ENCODE measurements around the gene CCL26.
A peak's percentile ranks its signal among the peaks of the same experiment; 100 is the strongest.
"Not testable (repeated sequence)": the region's sequence is repeated elsewhere in the genome, so short reads cannot be mapped to it uniquely, and the experiment has no call there.

CCL26 gene

GRCh38 chr7:75738975-75739795, 32.8 kb downstream of the CCL26 start:
- peak; percentile 98 for DNase-seq

- peak; percentile 84 for DNase-seq
Measured at GRCh38 chr7:75738604-75738974, 33.4 kb downstream of the CCL26 start, which contains the start of gene HIP1. Gene HIP1 (minus strand): TSS chr7:75738941. CDS start chr7:75738920, 21 bp downstream.

GRCh38 chr7:75737856-75738603, 34.0 kb downstream of the CCL26 start:
- peak; percentile 19 for DNase-seq

- DNase-seq, result no peak
Measured at GRCh38 chr7:75735581-75736350, 36.2 kb downstream of the CCL26 start.

- DNase-seq, result no peak
Measured at GRCh38 chr7:75734586-75735458, 37.2 kb downstream of the CCL26 start.

- no peak for DNase-seq
Measured at GRCh38 chr7:75732764-75733630, 39.0 kb downstream of the CCL26 start.

- no peak for DNase-seq
Measured at GRCh38 chr7:75732016-75732521, 39.9 kb downstream of the CCL26 start.

- no peak for DNase-seq
Measured at GRCh38 chr7:75729851-75730274, 42.1 kb downstream of the CCL26 start.

- DNase-seq, result no peak
Measured at GRCh38 chr7:75727881-75728593, 44.0 kb downstream of the CCL26 start.

- not testable (repeated sequence) for DNase-seq
Measured at GRCh38 chr7:75727351-75727750, 44.7 kb downstream of the CCL26 start.

GRCh38 chr7:75725306-75725705, 46.7 kb downstream of the CCL26 start:
- DNase-seq, result no peak

GRCh38 chr7:75723444-75723843, 48.6 kb downstream of the CCL26 start:
- no peak for DNase-seq

- no peak for DNase-seq
Measured at GRCh38 chr7:75722373-75722772, 49.6 kb downstream of the CCL26 start.

GRCh38 chr7:75721922-75722321, 50.1 kb downstream of the CCL26 start:
- not testable (repeated sequence) for DNase-seq

GRCh38 chr7:75721426-75721825, 50.6 kb downstream of the CCL26 start:
- DNase-seq, result no peak

- no peak for DNase-seq
Measured at GRCh38 chr7:75719626-75720025, 52.4 kb downstream of the CCL26 start.

Data from right kidney (tissue), 1 donor.